ENCODE measurements around the gene PRKAG3. TPM values are rescaled to one million over a fixed set of nuclear protein-coding genes. Genes with fewer than 3 reads are reported as not detected.

The PRKAG3 gene
- total and polyA plus RNA-seq, 2 experiments from 2014 or later: not detected

DNA sequence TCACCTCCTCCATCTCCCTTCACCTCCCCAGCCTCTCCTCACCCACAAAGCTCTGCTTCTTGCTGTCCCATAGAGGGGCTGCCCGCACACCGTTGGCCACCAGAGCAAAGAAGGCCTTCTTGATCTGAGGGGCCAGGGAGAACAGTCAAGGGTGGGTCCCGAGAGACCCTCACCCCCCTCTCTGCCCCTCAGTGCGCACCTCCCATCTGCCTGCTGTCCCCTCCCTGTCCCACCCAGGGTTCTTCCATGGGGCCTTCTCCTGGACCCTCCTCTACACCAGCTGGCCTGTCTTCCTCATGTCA lies 3.2 kb downstream of the PRKAG3 start (continued):
- TF ChIP-seq ZNF114 (CRISPR knock-in tag; IDR thresholded peaks at IDR 0.05): no peak
- TF ChIP-seq EZH2phosphoT487 (IDR thresholded peaks at IDR 0.05; ENCODE audit: unreplicated experiment): no peak
- TF ChIP-seq, protein P1, sequence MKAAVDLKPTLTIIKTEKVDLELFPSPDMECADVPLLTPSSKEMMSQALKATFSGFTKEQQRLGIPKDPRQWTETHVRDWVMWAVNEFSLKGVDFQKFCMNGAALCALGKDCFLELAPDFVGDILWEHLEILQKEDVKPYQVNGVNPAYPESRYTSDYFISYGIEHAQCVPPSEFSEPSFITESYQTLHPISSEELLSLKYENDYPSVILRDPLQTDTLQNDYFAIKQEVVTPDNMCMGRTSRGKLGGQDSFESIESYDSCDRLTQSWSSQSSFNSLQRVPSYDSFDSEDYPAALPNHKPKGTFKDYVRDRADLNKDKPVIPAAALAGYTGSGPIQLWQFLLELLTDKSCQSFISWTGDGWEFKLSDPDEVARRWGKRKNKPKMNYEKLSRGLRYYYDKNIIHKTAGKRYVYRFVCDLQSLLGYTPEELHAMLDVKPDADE (IDR thresholded peaks at IDR 0.05): no peak
- no peak for TF ChIP-seq EZH2 (IDR thresholded peaks at IDR 0.05; ENCODE audit: low read depth, unreplicated experiment)

- Mint-ChIP-seq H3K4me1 (peaks cover under 1% of the 10 kb centered on the region; the same call in 1 of the 3 replicates), H3K4me3 (no peak overlapping the region), H3K9me3 (no peaks in the 10 kb centered on the region), H3K27me3 (ENCODE audit: insufficient read depth, low read depth, poor library complexity) (peaks cover 4% of the 10 kb centered on the region), H3K27ac (no peak overlapping the region), H3K36me3 (ENCODE audit: low read depth) (no peaks in the 10 kb centered on the region)
- Histone ChIP-seq H3K36me3 (ENCODE audit: insufficient read depth) (no peaks in the 10 kb centered on the region), H3F3A (replicated peaks; ENCODE audit: low read depth) (no peaks in the 10 kb centered on the region), H3K27me3 (ENCODE audit: insufficient read depth) (no peaks in the 10 kb centered on the region), H4K20me1 (replicated peaks; ENCODE audit: insufficient read depth) (no peaks in the 10 kb centered on the region), H3K9me2 (ENCODE audit: insufficient read depth) (no peaks in the 10 kb centered on the region), H3K4me3 (no peak overlapping the region), H3K27ac (ENCODE audit: low read depth) (no peak overlapping the region), H3K4me2 (no peak overlapping the region), H3K4me1 (ENCODE audit: insufficient read depth) (no peaks in the 10 kb centered on the region), H2AFZ (no peak overlapping the region), H3K79me2 (replicated peaks; ENCODE audit: insufficient read depth) (no peaks in the 10 kb centered on the region)
- no peak for ATAC-seq
- no peak for DNase-seq (ENCODE audit: low spot score)
- TF ChIP-seq, protein P2, sequence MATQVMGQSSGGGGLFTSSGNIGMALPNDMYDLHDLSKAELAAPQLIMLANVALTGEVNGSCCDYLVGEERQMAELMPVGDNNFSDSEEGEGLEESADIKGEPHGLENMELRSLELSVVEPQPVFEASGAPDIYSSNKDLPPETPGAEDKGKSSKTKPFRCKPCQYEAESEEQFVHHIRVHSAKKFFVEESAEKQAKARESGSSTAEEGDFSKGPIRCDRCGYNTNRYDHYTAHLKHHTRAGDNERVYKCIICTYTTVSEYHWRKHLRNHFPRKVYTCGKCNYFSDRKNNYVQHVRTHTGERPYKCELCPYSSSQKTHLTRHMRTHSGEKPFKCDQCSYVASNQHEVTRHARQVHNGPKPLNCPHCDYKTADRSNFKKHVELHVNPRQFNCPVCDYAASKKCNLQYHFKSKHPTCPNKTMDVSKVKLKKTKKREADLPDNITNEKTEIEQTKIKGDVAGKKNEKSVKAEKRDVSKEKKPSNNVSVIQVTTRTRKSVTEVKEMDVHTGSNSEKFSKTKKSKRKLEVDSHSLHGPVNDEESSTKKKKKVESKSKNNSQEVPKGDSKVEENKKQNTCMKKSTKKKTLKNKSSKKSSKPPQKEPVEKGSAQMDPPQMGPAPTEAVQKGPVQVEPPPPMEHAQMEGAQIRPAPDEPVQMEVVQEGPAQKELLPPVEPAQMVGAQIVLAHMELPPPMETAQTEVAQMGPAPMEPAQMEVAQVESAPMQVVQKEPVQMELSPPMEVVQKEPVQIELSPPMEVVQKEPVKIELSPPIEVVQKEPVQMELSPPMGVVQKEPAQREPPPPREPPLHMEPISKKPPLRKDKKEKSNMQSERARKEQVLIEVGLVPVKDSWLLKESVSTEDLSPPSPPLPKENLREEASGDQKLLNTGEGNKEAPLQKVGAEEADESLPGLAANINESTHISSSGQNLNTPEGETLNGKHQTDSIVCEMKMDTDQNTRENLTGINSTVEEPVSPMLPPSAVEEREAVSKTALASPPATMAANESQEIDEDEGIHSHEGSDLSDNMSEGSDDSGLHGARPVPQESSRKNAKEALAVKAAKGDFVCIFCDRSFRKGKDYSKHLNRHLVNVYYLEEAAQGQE (IDR thresholded peaks at IDR 0.05; ENCODE audit: unreplicated experiment): no peak
- TF ChIP-seq ZNF331 (CRISPR knock-in tag; IDR thresholded peaks at IDR 0.05; ENCODE audit: low read depth): no peak
- TF ChIP-seq NANOG (IDR thresholded peaks at IDR 0.05; ENCODE audit: borderline replicate concordance): no peak
- no peak for TF ChIP-seq ZNF462 (CRISPR knock-in tag; IDR thresholded peaks at IDR 0.05)
- TF ChIP-seq EZH2phosphoT487 (IDR thresholded peaks at IDR 0.05; ENCODE audit: unreplicated experiment): no peak
- TF ChIP-seq, protein P1 (IDR thresholded peaks at IDR 0.05): no peak
- TF ChIP-seq JUNB (IDR thresholded peaks at IDR 0.05; ENCODE audit: unreplicated experiment): no peak
- no peak for TF ChIP-seq STAT1 (IDR thresholded peaks at IDR 0.05; ENCODE audit: unreplicated experiment)
- TF ChIP-seq CREB1 (CRISPR knock-in tag; IDR thresholded peaks at IDR 0.05; ENCODE audit: low read depth): no peak
- no peak for TF ChIP-seq ZNF114 (CRISPR knock-in tag; IDR thresholded peaks at IDR 0.05)
- TF ChIP-seq EZH2 (IDR thresholded peaks at IDR 0.05; ENCODE audit: low read depth, unreplicated experiment): no peak
Measured at GRCh38 chr2:218827701-218828476, 3.7 kb downstream of the PRKAG3 start.
